ENCODE results near the gene TRIM7.
A peak's percentile ranks its signal among the peaks of the same experiment; 100 is the strongest.
"Not testable (repeated sequence)": the region's sequence is repeated elsewhere in the genome, so short reads cannot be mapped to it uniquely, and the experiment has no call there.

The TRIM7 gene

DNA sequence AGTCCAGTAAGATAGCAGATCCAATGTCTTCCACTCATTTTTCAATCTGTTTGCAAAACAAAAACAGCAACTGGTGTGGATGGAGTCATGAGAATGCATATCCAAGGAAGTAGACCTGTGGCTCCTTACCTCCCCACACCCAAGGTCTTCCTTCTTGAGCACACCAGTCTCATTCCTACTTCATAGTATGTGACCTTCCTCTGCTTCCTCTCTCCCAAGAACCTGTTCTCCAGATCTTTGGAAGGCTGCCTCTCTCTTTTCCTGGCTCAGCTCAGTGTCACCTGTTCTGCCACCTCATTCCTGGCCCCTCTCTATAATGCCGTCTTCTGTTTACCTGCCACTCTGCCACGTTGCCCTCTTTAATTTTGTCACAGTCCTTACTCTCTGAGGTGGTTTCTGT lies 7.9 kb upstream of the TRIM7 start:
- no peak for DNase-seq (ENCODE audit: low spot score)

DNA sequence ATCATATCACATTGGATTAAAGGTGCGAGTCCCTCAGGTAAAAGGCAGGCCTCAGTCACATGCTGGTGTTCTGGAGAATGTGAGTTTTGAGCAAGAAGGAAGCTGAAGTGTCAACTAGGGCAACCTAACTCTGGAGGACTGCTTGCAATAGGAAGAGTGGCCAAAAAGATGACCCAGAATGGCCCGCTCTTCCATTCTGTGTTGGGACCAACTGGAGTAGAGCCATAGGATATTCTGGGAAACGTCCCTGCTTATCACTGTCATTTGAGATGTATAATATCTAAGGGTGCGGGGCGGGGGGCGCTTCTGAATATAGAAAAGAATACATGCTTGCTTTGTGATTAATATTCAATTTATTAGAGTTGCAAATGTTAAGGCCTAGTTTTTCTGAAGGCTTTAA lies 7.1 kb upstream of the TRIM7 start:
- DNase-seq (ENCODE audit: low spot score), result no peak

DNA sequence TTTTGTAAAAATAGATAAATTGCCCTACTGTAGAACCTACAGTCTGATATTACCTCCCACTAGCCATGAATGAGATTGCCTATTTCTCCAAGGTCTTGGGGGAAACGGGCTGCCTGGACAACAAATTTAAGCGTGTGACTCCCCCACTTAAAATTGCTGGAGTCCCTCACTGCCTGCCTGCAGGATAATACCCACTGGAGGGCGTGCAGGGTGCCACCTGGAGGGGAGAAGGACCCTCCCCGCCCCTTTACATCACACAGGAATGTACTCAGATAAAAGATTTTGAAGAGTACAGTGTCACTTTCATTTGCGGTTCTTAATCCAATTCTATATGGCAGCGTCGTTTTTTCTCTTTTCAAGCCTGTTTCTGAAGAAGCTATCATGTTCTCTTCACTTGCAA lies 6.2 kb upstream of the TRIM7 start:
- no peak for DNase-seq (ENCODE audit: low spot score)

DNA sequence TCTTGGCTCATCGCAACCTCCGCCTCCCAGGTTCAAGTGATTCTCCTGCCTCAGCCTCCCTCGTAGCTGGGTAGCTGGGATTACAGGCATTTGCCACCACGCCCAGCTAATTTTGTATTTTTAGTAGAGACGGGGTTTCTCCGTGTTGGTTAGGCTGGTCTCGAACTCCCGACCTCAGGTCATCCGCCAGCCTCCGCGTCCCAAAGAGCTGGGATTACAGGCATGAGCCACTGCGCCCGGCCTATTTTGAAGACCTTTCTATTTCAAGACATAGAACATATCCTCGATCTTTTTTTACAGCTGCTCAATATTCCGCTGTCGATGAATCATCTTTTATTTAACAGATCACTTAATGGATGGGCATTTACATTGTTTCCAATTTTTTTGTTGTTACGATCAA lies 5.7 kb upstream of the TRIM7 start:
- DNase-seq (ENCODE audit: low spot score), result not testable (repeated sequence)

DNA sequence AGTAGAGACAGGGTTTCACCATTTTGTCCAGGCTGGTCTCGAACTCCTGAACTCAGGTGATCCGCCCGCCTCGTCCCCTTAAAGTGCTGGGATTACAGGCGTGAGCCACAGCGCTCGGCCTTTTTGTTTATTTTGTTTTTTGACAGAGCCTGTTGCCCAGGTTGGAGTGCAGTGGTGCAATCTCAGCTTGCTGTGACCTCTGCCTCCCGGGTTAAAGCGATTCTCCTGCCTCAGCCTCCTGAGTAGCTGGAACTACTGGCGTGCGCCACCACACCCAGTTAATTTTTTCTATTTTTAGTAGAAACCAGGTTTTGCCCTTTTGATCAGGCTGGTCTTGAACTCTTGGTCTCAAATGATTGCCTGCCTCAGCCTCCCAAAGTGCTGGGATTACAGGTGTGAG lies 5.2 kb upstream of the TRIM7 start:
- DNase-seq (ENCODE audit: low spot score), result not testable (repeated sequence)

DNA sequence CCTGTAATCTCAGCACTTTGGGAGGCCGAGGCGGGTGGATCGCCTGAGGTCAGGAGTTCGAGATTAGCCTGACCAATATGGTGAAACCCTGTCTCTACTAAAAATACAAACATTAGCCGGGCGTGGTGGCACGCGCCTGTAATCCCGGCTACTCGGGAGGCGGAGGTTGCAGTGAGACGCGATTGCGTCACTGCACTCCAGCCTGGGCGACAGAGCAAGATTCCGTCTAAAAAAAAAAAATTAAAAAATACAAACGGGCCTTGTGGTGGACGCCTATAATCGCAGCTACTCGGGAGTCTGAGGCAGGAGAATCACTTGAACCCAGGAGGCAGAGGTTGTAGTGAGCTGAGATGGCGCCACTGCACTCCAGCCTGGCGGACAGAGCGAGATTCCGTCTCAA lies 4.0 kb upstream of the TRIM7 start:
- DNase-seq (ENCODE audit: low spot score), result not testable (repeated sequence)

DNA sequence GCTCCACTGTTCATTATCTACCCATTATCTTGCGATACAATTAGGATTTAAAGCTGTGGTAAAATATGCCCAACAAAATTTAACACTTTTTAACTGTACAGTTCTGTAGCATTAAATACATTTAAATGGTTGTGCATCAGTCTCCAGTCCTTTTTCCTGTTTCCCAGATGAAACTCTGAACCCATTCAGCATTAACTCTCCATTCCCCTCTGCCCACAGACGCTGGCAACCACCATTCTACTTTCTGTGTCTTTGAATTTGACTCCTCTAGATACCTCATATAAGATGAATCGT lies 2.9 kb upstream of the TRIM7 start:
- DNase-seq (ENCODE audit: low spot score), result no peak

DNA sequence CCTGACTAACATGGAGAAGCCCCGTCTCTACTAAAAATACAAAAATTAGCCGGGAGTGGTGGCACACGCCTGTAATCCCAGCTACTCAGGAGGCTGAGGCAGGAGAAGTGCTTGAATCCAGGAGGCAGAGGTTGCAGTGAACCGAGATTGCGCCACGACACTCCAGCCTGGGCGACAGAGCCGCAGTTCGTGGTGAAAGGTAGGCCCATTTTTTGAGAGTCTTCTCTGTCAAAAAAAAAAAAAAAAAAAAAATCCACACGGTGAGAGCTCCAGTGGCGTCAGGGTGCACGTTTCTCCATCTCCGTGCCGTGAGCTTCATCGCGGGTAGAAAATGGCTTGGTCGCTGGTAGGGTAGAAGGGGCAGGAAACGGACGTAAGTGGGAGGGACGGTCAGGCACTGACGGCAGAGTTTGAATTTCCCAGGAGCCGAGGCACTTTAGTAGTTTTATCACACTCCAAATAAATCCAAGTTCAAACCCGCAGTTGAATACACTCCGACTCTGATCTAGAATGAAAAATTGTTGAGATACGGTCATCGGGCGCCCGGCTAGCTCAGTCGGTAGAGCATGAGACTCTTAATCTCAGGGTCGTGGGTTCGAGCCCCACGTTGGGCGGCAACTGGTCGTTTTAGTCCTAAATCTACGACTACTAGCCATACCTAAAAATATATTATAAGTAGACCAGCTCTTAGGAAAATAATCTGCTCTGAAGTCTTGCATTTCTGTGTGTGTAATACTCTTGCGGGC lies 2.4 kb upstream of the TRIM7 start:
- peak; percentile 80 for DNase-seq (ENCODE audit: low spot score)

DNA sequence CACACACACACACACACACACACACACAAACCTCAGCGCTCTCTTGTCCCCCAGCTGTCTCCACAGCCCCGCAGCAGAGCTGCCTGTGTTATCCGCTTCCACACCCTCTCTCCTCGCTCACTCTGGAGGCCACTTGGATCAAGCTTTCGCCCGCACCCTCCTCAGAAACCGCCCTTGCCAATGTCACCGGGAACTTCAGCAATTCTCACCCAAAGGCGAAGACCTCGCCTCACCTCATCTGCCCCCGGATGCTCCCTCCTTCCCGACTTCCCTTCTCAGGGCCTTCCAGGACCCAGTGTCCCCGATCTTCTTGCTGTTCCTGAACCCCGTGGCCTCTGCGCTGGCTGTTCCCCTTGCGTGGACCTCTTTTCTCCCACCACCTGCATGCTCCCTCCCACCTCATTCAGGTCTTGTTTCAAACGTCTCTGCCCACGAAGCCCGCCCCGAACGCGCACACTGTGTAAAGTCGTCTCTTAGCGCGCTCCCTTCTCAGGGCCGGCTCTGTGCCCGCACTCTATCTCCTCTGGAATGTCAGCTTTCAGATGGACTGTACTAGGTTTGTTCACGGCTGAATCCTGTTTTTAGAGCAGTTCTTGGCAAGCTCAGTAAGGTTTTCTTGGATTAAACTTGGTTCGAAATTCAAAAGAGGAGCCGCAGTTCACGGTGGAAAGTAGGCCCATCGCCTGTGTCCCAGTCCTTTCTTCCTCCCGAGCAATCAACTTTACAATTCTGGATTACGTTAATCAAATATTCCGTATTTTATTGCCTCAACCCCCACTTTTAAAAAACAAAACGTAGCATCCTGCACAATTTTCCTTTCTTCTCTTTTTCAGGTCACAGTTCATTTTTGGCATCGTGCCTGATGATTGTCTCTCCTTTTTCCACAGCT lies 1.0 kb upstream of the TRIM7 start:
- DNase-seq (ENCODE audit: low spot score), result peak; percentile 39

DNA sequence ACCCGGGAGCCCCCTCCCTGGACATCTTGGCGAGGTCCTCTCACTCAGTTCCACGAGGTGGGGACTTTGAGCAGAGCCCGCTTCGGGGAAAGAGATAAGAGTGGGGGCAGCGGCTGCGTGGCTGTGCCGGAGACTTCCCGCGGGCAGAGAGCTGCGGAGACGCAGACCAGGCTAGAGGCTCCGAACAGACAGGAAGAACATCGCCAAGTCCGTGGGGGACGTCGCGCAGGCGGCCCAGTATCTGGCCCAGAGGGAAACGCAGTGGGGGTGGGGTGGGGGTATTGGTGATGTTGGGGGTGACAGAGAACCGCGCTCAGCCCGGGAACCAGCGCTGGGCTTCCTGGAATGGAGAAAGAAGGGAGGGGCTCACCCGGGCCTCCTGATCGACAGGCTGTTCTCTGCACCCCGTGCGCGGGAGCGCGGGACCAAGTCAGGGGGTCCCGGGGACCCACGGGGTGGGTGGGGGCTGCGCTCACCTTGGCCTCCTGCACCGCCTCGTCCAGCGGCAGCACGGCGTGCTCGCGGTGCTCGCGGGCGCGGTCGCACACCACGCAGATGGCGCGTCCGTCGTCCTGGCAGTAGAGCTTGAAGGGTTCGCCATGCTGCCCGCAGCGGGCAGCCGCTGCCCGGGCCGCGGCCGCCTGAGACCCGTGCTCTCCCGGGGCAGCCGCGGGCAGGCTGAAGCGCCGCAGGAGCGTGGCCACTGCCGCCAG lies 727 bp downstream of the TRIM7 start:
- no peak for DNase-seq (ENCODE audit: low spot score)

DNA sequence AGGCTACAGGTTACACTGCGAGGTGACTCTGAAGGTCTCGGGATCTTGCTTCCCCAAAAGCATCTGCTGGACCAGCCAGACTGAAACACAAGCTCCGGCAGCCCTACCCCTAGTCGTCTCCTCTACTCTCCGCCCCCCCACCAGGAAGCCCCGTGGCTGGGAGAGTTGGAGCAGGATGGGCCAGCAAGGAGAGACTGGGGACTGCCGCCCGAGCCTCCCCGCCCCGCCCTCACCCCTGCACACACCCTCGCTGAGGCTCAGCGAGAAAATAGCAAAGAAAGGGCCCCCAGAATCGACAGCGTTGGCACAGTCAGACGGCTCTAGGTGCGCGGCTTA lies 1.3 kb downstream of the TRIM7 start:
- DNase-seq (ENCODE audit: low spot score), result no peak

DNA sequence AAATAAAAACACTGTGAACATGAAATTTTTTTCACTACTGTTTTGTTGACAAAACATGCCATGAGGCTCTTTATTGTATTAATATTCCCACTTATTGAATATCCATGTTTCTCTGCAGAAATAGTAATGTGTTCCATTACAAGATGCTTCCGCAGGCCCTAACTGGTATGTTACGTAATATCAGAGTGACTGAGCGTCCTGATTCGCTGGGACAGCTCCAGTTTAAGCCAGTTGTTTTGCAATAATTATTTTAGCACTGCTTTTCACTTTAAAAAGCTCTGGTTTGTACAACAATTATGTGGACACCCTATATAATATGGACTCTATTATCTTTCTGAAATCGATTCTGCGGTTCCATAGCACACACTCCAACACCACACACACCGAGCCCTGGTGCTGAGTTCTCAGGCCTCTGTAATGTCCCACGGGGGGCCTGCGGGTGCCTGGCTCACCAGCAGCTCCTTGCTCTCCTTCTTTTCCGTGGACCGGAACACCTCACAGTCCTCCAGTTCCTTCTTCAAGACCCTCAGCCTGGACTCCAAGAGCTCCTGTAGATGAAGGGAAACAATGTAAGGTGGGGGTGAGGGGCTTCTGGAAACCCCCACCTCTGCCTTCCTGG lies 1.8 kb downstream of the TRIM7 start:
- no peak for DNase-seq (ENCODE audit: low spot score)

DNA sequence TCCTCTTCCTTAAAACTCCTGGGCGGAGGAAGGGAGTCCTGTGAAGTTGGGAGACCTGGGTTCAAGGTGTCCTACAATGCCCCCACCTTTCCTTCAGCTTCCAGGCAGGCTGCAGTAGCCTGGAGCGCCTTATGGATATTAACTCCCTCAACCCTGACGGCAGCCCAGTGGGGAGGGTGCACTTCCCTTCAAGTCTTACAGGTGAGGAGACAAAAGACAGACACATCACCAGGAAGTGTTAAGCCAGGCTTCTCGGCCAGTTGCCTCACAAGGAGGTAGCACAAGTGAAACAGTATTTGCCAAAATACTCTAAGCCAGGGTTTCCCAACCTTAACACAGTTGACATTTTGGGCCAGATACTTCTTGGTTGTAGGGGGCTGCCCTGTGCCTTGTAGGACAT lies 4.2 kb downstream of the TRIM7 start:
- DNase-seq (ENCODE audit: low spot score), result no peak

DNA sequence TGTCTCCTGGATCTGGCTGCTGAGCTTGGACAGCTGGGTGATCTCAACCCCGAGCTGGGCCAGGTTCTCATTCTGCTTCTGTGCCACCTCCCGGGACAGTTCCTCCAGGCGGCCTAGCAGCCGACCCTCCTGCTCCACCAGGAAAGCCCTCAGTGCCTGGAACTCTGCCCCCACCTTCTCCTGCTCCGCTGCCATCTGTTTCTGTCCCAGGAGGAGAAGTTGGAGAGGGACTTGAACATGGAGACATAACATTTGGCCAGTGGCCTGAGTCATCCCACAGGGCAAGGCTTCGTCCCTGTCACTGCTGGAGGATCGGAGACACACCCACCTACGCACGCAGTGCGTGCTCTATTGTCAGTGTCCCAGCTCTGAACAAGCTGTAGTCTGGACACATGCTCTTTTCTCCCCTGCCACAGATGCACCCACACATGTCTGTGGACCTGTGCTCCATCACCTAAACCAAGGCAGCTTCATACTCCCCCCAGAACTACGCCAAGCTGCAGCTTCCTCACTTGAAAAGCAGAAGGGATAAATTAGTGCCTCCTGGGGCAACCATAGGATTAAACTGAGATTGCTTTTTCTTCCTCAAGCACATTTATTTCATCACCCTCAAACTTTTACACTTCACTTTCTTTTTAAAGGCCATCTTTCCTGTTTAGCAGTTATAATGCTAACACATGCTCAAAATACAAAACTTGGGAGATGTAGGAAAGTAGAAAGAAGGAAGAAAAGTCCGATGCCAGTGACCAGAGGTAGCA lies 4.9 kb downstream of the TRIM7 start:
- no peak for DNase-seq (ENCODE audit: low spot score)

DNA sequence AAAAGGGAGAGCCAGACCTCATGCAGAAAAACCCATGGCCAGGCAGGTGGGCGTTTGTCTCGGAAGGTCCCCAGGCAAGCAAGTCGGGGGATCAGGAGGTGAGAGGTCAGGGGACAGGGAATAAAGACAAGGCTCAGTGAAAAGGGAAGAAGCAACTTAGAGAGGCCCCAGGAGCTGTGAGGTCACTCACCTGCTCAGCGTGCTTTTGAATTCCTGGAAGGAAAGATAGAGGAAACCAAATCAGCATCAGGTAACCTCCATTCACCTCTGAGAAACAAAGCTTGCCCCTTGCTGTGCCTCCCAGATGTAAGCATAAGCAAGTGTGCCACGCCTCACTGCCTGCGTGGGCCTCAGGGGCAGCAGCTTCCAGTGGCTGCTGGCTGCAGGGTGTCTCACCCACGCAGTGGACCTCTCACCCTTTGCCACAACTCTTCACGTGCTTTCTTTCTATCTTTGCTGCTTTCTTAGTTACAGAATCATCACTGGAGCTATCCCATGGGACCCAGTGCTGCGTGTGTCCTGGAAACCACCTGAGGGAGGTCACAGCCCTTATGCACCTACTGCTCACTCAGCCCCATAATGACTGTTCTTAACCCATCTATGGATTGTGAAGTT lies 6.0 kb downstream of the TRIM7 start:
- no peak for DNase-seq (ENCODE audit: low spot score)

DNA sequence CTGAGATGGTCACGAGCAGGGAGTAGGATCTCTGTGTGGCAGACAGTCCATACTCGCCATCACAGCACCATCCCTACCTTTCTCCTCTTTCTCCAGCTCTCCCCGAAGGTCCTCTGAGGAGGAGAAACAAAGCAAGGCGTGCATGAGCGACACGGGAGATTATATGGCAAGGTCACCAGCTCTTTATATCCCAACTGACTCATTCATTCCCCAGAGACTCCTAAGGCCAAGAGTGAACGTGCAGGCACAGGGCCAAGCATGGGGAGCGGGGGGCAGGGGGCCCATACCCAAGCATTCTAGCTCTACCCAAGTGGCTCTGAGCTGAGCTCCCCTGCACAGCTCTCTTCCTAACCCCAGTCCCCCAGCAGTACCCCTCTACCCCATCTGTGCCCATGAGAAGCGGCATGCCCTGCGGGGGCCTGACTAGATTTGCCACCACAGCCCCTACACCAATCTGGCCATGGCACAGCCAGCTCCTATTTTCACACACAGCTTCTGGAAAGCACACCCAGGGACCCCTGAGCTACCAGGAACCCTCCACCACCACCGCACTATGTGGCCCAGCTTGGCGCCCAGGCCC lies 6.8 kb downstream of the TRIM7 start:
- no peak for DNase-seq (ENCODE audit: low spot score)

DNA sequence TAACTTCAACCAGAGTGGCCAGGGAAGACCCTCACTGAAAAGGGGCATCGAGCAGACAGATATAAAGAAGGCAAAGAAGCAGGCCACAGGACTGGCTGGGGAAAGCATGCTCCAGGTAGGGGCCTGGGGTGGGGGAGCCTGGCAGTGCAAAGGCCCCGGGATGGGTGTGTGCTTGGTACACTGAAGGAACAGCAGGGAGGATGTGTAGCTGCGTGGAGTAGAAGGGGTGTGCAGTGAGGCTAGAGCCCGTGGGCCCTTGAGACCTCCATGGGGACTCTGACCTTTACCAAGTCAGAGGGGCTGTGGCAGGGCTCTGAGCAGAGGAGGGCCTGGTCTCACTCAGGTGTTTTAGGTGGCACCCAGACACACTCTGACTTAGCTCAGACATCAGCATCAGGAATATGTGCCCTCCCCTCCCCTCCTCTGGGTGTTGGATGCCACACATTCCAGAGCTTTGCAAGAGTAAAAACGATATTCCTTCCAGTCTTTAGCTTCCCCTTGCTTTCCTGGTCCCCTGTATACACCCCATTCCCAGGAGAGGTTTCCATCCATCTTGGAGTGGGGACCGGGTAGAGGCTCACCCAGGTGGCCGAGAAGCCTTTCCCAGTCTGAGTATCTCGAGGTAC lies 7.6 kb downstream of the TRIM7 start:
- no peak for DNase-seq (ENCODE audit: low spot score)

DNA sequence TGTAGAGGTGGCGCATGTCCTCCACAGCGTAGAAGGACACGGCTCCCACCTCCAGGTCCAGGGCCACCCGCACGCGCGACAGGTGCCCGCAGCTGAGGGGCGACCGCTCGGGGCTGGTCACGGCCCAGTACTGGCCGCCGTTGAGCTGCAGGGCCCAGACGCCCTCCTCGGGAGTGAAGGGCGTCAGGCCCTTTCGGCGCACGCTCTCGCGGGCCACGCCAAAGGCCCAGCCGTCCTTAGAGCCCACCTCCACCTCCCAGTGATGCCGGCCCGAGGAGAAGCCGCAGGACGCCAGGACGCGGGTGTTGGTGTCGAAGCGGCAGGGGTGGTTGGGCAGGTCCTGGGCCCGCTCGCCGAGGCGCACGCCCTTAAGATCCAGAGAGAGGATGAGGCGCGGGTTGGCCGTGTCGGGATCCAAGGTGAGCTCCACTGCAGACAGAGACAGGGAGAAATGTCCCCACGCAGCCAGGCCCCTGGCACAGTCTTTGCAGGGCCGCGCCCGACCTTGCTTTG lies 9.7 kb downstream of the TRIM7 start:
- no peak for DNase-seq (ENCODE audit: low spot score)

DNA sequence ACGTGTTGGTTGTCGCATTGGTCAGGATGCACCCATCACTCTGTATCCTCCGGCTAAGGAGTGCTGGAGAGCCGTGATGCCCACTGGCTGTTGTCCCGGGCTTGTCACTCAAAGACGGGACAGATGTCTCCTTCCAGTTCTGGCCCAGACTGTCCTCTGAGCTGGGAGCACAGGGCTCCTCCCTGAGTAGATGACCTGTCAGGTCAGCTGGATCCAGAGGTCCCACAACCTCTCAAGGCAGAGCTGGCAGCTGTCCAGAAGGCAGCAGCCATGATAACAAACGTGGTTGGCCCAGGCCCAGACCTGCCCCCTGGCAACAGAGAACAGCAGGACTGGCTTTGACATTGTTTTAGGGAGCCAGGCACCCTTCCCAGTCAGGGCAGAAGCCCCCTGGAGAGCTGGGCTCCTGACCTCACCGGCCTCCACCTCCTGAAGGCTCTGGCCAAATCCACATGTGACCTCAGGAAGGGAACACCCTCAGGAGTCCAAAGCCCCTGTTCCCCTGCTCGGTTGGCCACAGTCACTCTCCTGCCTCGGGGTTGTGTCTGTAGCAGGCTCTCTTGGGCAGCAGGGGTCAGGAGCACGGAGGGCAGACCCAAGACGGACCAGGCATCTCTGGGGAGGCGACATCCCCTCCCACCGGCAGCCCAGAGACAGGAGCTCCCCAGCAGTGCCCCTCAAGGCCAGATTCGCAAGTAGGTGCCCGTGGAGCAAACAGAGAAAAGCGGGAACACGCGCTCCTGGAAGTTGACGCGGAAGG lies 10.3 kb downstream of the TRIM7 start:
- DNase-seq (ENCODE audit: low spot score), result no peak

DNA sequence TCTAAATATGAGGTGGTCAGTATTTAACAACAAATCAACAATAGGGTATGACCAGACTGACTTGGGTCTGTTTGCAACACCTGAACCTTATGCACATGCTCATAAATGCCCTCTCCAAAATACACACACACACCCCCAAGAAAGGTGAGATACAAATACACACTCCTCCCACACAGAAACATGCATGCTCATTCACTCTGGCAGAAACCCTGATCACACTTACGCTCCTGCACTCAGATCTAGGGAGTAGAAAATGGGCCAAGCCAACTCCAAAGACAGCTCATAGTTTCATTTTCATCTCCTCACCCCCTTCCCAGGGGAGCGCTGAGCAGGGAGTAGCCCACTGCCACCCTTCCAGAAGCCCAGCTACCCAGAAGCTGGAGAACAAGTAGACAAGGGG lies 11.3 kb downstream of the TRIM7 start:
- DNase-seq (ENCODE audit: low spot score), result no peak

All from Ammon's horn (tissue), 1 donor.